ENCODE results near the gene FAM83C.

Gene FAM83C

GRCh38 chr20:35286077-35286898, 5.9 kb downstream of the FAM83C start:
- TF ChIP-seq TCF12 (IDR thresholded peaks at IDR 0.05; ENCODE audit: low read depth) (no peak), NFIC (IDR thresholded peaks at IDR 0.05) (no peak), EGR1 (IDR thresholded peaks at IDR 0.05) (no peak), USF1 (IDR thresholded peaks at IDR 0.05) (no peak), REST (IDR thresholded peaks at IDR 0.05; ENCODE audit: low read depth) (no peak), YY1 (IDR thresholded peaks at IDR 0.05; ENCODE audit: low read depth) (no peak), CEBPB (IDR thresholded peaks at IDR 0.05) (no peak), CREB1 (IDR thresholded peaks at IDR 0.05; ENCODE audit: low read depth) (no peak), EP300 (IDR thresholded peaks at IDR 0.05; ENCODE audit: borderline replicate concordance) (no peak), TEAD4 (IDR thresholded peaks at IDR 0.05) (no peak), RAD21 (IDR thresholded peaks at IDR 0.05; ENCODE audit: low read depth) (no peak), ZBTB7A (IDR thresholded peaks at IDR 0.05; ENCODE audit: low read depth) (no peak)

- TF ChIP-seq CREB1 (IDR thresholded peaks at IDR 0.05; ENCODE audit: low read depth), result no peak
These were observed 6.5 kb downstream of the FAM83C start for GRCh38 chr20:35285806-35286076.

- TF ChIP-seq CREB1 (IDR thresholded peaks at IDR 0.05; ENCODE audit: low read depth), result no peak
- no peak for TF ChIP-seq TCF12 (IDR thresholded peaks at IDR 0.05; ENCODE audit: low read depth)
- TF ChIP-seq EGR1 (IDR thresholded peaks at IDR 0.05), result no peak
- 0 out of 2 replicates have a peak, but pooled peaks have one; percentile 9 for TF ChIP-seq YY1 (IDR thresholded peaks at IDR 0.05; ENCODE audit: low read depth)
- TF ChIP-seq ZBTB7A (IDR thresholded peaks at IDR 0.05; ENCODE audit: low read depth), result no peak
- no peak; the same call in 1 of the 2 replicates for TF ChIP-seq TAF1 (IDR thresholded peaks at IDR 0.05; ENCODE audit: low read depth)
- TF ChIP-seq RAD21 (IDR thresholded peaks at IDR 0.05; ENCODE audit: low read depth), result no peak
- TF ChIP-seq EP300 (IDR thresholded peaks at IDR 0.05; ENCODE audit: borderline replicate concordance), result no peak
These were observed 7.0 kb downstream of the FAM83C start for GRCh38 chr20:35284992-35285805.

GRCh38 chr20:35284267-35284991, 7.8 kb downstream of the FAM83C start, which contains the start of gene EIF6:
TSS of gene EIF6 (minus strand) at chr20:35284772. CDS start at chr20:35284487, 285 bp downstream.
- no peak for TF ChIP-seq FOXM1 (IDR thresholded peaks at IDR 0.05; ENCODE audit: borderline replicate concordance, low read depth)
- TF ChIP-seq NFIC (IDR thresholded peaks at IDR 0.05), result 0 out of 2 replicates have a peak, but pooled peaks have one; percentile 5
- TF ChIP-seq TAF1 (IDR thresholded peaks at IDR 0.05; ENCODE audit: low read depth), result peak; percentile 89
- 0 out of 2 replicates have a peak, but pooled peaks have one; percentile 36 for TF ChIP-seq TCF12 (IDR thresholded peaks at IDR 0.05; ENCODE audit: low read depth)
- TF ChIP-seq REST (IDR thresholded peaks at IDR 0.05; ENCODE audit: low read depth), result 0 out of 2 replicates have a peak, but pooled peaks have one; percentile 18
- peak; percentile 84 for TF ChIP-seq MAX (IDR thresholded peaks at IDR 0.05)
- TF ChIP-seq YY1 (IDR thresholded peaks at IDR 0.05; ENCODE audit: low read depth), result 0 out of 2 replicates have a peak, but pooled peaks have one; percentile 12
- TF ChIP-seq CEBPB (IDR thresholded peaks at IDR 0.05), result no peak
- TF ChIP-seq TEAD4 (IDR thresholded peaks at IDR 0.05), result 0 out of 2 replicates have a peak, but pooled peaks have one; percentile 21

GRCh38 chr20:35283441-35284266, 8.6 kb downstream of the FAM83C start:
- TF ChIP-seq YY1 (IDR thresholded peaks at IDR 0.05; ENCODE audit: low read depth), result no peak
- TF ChIP-seq CEBPB (IDR thresholded peaks at IDR 0.05), result no peak
- TF ChIP-seq TAF1 (IDR thresholded peaks at IDR 0.05; ENCODE audit: low read depth), result no peak
- no peak for TF ChIP-seq ZBTB7A (IDR thresholded peaks at IDR 0.05; ENCODE audit: low read depth)
- no peak for TF ChIP-seq NFIC (IDR thresholded peaks at IDR 0.05)
- TF ChIP-seq TEAD4 (IDR thresholded peaks at IDR 0.05), result no peak
- no peak for TF ChIP-seq EP300 (IDR thresholded peaks at IDR 0.05; ENCODE audit: borderline replicate concordance)
- no peak for TF ChIP-seq EGR1 (IDR thresholded peaks at IDR 0.05)
- TF ChIP-seq FOXM1 (IDR thresholded peaks at IDR 0.05; ENCODE audit: borderline replicate concordance, low read depth), result no peak
- TF ChIP-seq USF1 (IDR thresholded peaks at IDR 0.05), result no peak
- no peak for TF ChIP-seq CREB1 (IDR thresholded peaks at IDR 0.05; ENCODE audit: low read depth)
- no peak for TF ChIP-seq RAD21 (IDR thresholded peaks at IDR 0.05; ENCODE audit: low read depth)
